Fibroblast of upper back skin (primary cell): Measurements from ENCODE around the gene MRNIP.
"Not testable (repeated sequence)": the region's sequence is repeated elsewhere in the genome, so short reads cannot be mapped to it uniquely, and the experiment has no call there.

ENCODE experiments used
- DNase-seq: peaks from one replicate; pipeline ENCODE4 v3.0.0-alpha.2; 2013

MRNIP gene

GRCh38 chr5:179887802-179888201, 29.2 kb upstream of the MRNIP start:
- no peak for DNase-seq

GRCh38 chr5:179887095-179887494, 28.5 kb upstream of the MRNIP start:
- DNase-seq: no peak

GRCh38 chr5:179886190-179886911, 27.7 kb upstream of the MRNIP start:
- no peak for DNase-seq

GRCh38 chr5:179885491-179886090, 27.0 kb upstream of the MRNIP start:
- no peak for DNase-seq

- no peak for DNase-seq
Measured at GRCh38 chr5:179883163-179883562, 24.5 kb upstream of the MRNIP start.

DNA sequence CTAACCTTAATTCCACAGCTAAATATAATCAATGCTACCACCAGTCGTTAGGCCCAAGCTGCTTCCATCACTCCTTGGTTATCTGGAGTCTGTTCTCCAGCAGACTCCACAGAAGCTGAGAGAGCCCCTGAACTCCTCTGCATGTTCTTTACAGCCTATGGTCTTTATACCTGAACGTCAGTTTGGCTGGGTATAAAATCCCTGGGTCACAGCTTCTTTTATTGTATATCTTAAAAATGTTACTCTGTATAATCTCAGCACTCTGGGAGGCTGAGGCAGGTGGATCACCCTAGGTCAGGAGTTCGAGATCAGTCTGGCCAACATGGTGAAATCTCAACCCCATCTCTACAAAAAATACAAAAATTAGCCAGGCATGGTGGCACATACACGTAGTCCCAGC, 23.7 kb upstream of the MRNIP start:
- DNase-seq: no peak

- DNase-seq: no peak
Measured at GRCh38 chr5:179880848-179881590, 22.4 kb upstream of the MRNIP start.

DNA sequence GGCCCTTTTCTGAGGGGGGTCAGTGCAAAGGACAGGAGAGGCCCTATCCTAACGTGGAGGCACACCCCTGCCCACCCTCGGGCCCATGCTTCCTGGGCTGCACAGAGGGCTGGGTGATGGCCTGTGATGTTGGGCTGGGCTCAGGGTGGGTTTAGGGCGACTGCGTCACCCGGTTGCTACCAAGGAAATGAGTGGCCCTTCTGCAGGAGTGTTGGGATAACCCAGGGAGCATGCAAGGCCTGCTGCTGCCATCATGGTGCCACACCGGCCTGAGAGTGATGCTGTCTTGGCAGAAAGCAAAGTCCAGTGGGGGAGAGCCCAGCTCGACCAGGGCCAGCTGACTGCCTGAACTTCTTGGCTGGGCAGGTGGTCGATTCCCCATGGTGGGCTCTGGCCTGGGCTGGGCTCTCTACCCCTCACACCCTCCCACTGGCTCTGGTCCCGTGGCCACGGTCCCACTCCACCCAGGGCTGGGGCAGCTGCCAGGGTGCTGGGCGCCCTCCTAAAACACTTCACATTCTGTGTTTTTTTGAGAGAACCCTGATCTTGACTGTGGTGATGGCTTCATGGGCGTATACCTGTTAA, 21.5 kb upstream of the MRNIP start:
- DNase-seq: no peak

DNA sequence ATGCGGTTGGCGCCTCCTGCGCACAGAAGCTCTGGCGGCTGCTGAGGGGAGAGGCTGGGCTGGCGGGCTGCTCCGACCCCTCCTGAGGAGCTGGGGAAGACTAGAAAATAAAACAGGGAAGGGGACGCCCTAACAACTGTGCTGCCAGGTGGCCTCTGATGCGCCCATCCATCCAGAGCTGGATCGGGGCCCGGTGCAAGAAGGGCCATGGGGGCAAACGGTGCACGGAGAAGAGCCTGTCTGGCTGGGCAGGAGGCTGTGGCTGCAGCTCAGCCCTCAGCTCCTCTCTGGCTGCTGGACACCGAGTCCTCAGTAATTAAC, 21.0 kb upstream of the MRNIP start:
- no peak for DNase-seq

DNA sequence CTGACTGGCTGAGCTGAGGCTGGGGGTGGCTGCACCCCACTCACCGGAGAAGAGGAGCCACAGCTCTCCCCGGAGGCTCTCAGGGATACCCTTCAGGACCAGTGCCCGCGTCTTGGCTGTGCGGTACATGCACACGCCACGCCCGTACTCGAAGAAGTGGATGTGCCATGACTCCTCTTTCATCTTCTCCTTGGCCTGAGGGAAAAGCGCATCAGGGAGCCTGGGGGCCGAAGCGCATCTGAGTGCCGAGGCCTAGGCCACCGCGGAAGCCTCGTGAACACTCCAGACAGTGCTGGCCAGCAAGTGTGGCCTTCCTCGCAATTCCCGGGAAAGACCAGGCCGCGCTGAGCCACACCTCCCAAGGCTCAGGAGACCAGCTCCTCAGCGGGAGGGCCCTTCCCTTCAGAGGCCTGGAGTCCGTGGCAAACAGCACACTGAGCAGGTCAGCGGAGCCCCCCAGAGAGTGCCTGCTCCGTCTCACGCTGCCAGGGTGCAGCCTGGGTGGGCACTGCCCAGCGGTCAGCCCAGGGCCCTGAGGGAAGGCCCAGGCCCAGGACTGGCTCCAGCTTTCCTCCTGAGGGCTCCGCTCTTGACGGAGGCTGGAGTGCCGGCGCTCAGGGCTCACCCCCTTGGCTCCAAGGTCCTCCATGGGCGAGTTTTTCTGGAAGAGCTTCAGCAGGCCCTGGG, 20.5 kb upstream of the MRNIP start:
- no peak for DNase-seq

DNA sequence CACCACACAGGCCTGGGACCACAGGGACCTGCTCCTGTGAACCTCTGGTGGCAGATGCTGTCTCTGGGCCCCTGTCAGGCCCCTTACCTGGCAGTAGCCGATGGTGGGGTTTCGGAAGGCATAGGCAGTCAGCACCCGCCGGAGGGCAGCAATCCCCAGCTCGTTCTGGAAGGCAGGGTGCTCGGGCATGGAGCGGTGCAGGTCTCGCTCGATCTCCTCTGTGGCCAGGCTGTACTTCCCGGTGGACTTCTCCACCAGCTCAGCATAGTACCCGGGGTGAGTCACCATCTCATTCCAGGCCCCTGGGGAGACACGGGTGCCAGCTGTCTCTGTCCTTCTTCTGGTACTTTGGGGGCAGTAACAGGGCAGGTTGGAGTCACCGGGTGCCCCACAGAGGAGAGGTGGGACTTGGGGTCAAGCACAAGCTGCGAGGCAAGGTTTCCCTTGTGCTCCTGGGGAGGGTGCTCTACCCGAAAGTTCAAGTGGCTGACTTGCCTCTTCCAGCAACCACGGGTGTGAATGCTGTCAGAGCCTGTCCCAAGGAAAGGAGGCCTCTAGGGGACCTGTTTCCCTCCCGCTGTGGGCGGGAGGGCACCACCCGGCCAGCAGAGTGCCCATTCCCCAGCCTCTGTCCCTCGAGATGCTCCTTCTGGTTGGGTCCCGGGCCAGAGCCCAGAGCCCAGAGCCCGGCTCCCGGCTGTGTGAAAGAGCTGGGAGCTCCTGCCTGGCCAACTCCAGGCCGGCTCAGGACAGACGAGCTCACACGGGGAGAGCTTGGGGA, 19.8 kb upstream of the MRNIP start:
- no peak for DNase-seq

GRCh38 chr5:179876610-179876952, 18.0 kb upstream of the MRNIP start:
- no peak for DNase-seq

- DNase-seq: no peak
Measured at GRCh38 chr5:179875741-179876609, 17.4 kb upstream of the MRNIP start.

DNA sequence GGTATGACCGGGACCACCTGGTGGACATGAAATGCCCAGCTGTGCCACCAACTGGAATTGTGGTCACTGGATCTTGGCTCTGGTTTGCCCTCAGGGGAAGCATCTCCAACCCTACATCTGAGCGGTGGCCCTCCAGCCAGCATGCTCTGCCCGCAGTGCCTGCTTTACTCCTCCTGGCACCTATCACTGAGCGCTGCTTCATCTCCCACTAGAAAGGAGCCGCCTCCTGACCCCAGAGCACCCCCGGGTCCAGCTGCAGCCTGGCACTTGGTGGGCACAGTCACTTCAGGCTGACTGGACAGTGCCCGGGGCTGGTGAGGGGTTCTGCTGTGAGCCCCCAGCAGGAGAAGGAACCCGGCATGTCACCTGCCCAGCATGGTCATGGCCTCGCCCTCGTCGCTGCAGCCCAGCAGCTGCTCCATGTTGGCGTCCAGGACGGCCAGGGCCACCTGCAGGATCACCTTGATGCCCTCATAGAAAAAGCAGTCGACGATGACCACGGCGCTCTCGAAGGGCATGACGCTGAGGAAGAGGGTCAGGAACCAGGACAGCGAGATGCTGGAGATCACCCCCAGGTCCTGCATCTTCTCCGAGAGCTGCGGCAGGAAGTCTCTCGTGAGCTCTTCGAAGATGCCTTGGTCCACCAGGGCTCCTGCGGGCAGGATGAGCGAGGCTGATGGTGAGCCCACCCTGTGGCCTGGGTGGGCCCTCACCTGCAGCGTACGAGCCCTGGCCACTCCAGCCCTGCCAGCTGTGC, 16.1 kb upstream of the MRNIP start:
- no peak for DNase-seq

DNA sequence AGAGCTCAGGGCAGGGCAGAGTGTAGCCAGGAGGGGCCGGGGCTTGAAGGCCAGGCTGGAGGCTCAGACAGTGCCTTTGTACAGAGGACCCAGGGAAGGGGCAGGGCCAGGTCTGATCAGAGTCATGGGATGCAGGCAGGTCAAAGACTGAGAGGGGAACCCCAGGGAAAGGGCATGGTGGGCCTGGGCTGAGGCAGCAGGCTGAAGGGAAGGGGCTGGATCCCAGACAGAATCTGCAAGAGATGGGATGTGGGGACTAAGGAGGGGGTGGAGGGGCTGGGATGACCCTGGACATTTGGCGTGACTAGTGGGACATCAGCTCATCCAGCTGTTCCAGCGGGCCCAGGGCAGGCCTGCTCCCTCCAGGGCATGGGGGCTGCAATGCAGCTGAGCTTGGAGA, 15.5 kb upstream of the MRNIP start:
- DNase-seq: no peak

- DNase-seq: no peak
Measured at GRCh38 chr5:179873588-179874110, 15.0 kb upstream of the MRNIP start.

- DNase-seq: no peak
Measured at GRCh38 chr5:179872828-179873575, 14.4 kb upstream of the MRNIP start.

DNA sequence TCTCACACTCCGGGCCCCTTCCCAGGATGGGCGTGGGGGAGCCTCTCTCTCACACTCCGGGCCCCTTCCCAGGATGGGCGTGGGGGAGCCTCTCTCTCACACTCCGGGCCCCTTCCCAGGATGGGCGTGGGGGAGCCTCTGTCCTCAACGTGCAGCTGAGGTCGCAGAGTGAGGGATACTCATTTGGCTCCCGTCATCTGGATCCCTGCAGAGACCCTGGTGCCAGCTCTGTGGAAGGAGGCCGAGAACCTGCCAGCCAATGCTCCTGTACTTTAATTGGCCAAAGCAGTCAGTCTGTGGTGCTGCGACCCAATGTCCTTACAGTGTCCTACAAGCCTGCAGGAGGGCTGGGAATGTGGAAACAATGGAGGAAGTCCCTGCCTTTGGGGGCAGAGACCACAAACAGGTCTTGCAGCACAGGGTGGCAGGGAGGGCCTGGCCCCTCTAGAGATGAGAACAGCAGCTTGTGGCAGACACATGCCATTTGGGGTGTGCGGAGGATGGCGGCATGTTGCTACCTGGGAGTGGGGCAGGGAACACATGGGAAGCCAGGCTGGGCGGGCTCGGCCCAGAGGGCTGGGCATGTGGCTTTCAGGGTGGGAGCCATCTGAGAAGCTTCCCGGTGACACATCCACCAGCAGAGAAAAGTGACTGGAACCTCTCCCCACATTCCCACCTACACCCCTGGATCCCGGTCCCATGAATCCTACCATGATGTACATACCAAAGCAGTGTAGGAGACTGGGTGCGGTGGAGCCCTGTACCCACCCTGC, 13.6 kb upstream of the MRNIP start:
- no peak for DNase-seq

GRCh38 chr5:179871533-179871932, 12.9 kb upstream of the MRNIP start:
- not testable (repeated sequence) for DNase-seq
